Hepatocyte (in vitro differentiated cells): ENCODE data around the gene TNFRSF12A. TPM values are rescaled to one million over a fixed set of nuclear protein-coding genes. Genes with fewer than 3 reads are reported as not detected.

Experiments
- DNase-seq: peaks from one replicate; pipeline ENCODE4 v3.0.0-alpha.2; 2016; ENCODE audit warnings: low spot score
- H2AFZ ChIP-seq: fragments of 200-600 bp; sonication (generic); 2 replicates; pipeline ENCODE4 v1.6.0; 2016; ENCODE audit warnings: antibody characterized with exemption, mild to moderate bottlenecking
- H3K27ac ChIP-seq: fragments of 200-600 bp; sonication (generic); 2 replicates; pipeline ENCODE4 v1.5.1; 2016; ENCODE audit warnings: mild to moderate bottlenecking
- H3K27me3 ChIP-seq: fragments of 200-600 bp; sonication (generic); 2 replicates; pipeline ENCODE4 v1.6.1; 2016
- H3K36me3 ChIP-seq: fragments of 200-600 bp; sonication (generic); replicated peaks from 2 replicates; pipeline ENCODE4 v1.5.1; 2016; ENCODE audit warnings: low read depth; ENCODE audit not compliant: insufficient read depth
- H3K4me1 ChIP-seq: fragments of 200-600 bp; sonication (generic); 2 replicates; pipeline ENCODE4 v1.5.1; 2016; ENCODE audit warnings: mild to moderate bottlenecking, moderate library complexity; ENCODE audit not compliant: insufficient read depth
- H3K4me2 ChIP-seq: fragments of 200-600 bp; sonication (generic); 2 replicates; pipeline ENCODE4 v1.6.0; 2016
- H3K4me3 ChIP-seq: fragments of 200-600 bp; sonication (generic); 2 replicates; pipeline ENCODE4 v1.5.1; 2016; ENCODE audit warnings: mild to moderate bottlenecking
- H3K79me2 ChIP-seq: fragments of 200-600 bp; sonication (generic); 2 replicates; pipeline ENCODE4 v1.6.0; 2017; ENCODE audit warnings: mild to moderate bottlenecking
- H3K9me2 ChIP-seq: fragments of 200-600 bp; sonication (generic); replicated peaks from 2 replicates; pipeline ENCODE4 v1.6.0; 2017; ENCODE audit warnings: mild to moderate bottlenecking; ENCODE audit not compliant: insufficient read depth
- H3K9me3 ChIP-seq: fragments of 200-600 bp; sonication (generic); 2 replicates; pipeline ENCODE4 v1.5.1; 2016; ENCODE audit warnings: low read depth, mild to moderate bottlenecking
- H4K20me1 ChIP-seq: fragments of 200-600 bp; sonication (generic); 2 replicates; pipeline ENCODE4 v1.6.0; 2016; ENCODE audit warnings: mild to moderate bottlenecking; ENCODE audit not compliant: insufficient read depth, poor library complexity, severe bottlenecking
- EZH2 ChIP-seq: fragments of 200-600 bp; sonication (generic); IDR thresholded peaks from 2 replicates; pipeline ENCODE4 v1.6.1; 2016; ENCODE audit warnings: antibody characterized with exemption, mild to moderate bottlenecking, borderline replicate concordance
- EZH2phosphoT487 ChIP-seq: fragments of 200-600 bp; sonication (generic); IDR thresholded peaks from one replicate; pipeline ENCODE4 v1.6.1; 2018; ENCODE audit warnings: antibody characterized with exemption, mild to moderate bottlenecking, low read depth, moderate library complexity; ENCODE audit not compliant: unreplicated experiment, severe bottlenecking
- WGBS: methylation state at CpG from one replicate; pipeline ENCODE4 v1.1.6; 2016; ENCODE audit warnings: low lambda C conversion rate; ENCODE audit errors: missing lambda C conversion rate; 5-methylcytosine and 5-hydroxymethylcytosine counted together
- polyA plus RNA-seq: library from polyadenylated mRNA; unstranded; fragments of >200 nt; fragmentation: Nextera tagmentation; extraction: Ambion mirVana; gene quantifications from 2 replicates; pipeline ENCODE4 v1.2.1, GENCODE V29; 2016
- total RNA-seq: library from RNA; depleted of rRNA; stranded (reverse); fragments of >200 nt; gene quantifications from 2 replicates; pipeline ENCODE4 v1.2.3, GENCODE V29; 2014
- TF ChIP-seq, protein P1 (sequence below): fragments of 200-600 bp; sonication (generic); IDR thresholded peaks from 2 replicates; pipeline ENCODE4 v1.5.1; 2016; ENCODE audit warnings: antibody characterized with exemption, mild to moderate bottlenecking; ENCODE audit not compliant: poor library complexity

TNFRSF12A gene
- total and polyA plus RNA-seq, 2 experiments from 2014 or later = 127 to 385 TPM

DNA sequence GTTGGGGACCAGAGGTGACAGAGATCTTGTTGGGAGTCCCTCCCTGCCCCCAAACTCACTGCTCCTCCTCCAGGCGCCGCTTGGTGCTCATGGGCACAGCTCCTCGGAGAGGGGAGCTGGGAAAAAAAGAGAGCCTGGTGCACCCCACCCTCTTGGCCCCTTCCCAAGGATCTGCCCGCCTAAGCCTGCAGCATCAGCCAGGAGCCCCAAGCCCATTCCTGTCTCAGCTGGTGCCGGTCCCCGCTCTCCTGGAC, 3.2 kb downstream of the TNFRSF12A start:
- Histone ChIP-seq H3K9me3 (no peaks in the 10 kb centered on the region), H3K79me2 (peaks cover 29% of the 10 kb centered on the region), H3K4me2 (peak overlapping the region; percentile 99), H3K36me3 (no peaks in the 10 kb centered on the region), H2AFZ (no peak overlapping the region), H3K9me2 (no peaks in the 10 kb centered on the region), H3K27me3 (no peaks in the 10 kb centered on the region), H4K20me1 (peaks cover 5% of the 10 kb centered on the region), H3K4me1 (peaks cover 33% of the 10 kb centered on the region), H3K27ac (peak overlapping the region; percentile 98), H3K4me3 (peak overlapping the region; percentile 79)
- peak; percentile 76 for DNase-seq
- WGBS = 9% methylated on average over 4 of the region's 6 CpGs
- TF ChIP-seq EZH2phosphoT487 = no peak
- no peak for TF ChIP-seq EZH2
- TF ChIP-seq, protein P1, sequence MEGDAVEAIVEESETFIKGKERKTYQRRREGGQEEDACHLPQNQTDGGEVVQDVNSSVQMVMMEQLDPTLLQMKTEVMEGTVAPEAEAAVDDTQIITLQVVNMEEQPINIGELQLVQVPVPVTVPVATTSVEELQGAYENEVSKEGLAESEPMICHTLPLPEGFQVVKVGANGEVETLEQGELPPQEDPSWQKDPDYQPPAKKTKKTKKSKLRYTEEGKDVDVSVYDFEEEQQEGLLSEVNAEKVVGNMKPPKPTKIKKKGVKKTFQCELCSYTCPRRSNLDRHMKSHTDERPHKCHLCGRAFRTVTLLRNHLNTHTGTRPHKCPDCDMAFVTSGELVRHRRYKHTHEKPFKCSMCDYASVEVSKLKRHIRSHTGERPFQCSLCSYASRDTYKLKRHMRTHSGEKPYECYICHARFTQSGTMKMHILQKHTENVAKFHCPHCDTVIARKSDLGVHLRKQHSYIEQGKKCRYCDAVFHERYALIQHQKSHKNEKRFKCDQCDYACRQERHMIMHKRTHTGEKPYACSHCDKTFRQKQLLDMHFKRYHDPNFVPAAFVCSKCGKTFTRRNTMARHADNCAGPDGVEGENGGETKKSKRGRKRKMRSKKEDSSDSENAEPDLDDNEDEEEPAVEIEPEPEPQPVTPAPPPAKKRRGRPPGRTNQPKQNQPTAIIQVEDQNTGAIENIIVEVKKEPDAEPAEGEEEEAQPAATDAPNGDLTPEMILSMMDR = no peak

DNA sequence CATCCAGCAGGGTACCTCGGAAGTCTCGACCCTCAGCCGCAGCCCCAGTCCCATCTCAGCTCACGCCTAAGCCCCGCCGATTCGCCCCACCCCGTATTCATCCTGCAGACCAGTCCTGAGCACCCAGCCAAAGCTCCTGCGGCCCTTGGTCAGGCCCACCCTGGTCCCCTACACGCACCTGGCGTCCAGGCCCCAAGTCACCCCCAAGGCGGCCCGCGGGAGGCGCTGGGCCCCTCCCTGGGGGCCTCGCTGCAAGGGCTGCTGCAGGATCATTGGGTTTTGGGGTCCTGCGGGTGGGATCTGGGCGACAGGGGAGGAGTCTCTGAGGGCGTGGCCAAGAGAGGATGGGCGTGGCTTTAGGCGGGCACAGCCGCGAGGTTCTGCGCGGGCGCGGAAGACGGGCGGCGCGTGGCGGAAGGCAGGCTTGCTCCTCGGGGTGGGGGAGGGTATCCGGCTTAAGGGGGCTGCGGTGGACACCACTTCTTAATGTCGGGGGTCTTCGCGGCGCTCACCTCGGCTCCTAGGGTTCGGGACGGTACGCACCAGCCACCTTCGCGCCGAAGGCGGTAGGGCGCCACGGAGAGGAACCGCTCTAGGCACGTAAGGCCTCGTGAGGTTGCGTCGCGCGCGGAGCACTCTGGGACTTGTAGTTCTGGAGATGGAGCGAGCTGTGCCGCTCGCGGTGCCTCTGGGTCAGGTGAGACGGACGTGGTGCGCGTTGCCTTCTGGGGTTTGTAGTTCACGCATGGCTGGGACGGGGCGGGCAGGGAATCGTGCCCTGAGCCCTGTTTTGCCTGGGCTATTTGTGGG, 3.7 kb downstream of the TNFRSF12A start, which contains the start of the genes HCFC1R1 and THOC6:
Gene HCFC1R1, minus strand, starts transcription at position 274 of the 810 bp plus-strand sequence. Its CDS starts 1 bp downstream, at position 273.
Gene THOC6, plus strand, starts transcription at position 367 of the 810 bp plus-strand sequence. Its CDS starts 292 bp downstream, at position 659.
- no peaks in the 10 kb centered on the region for H3K27me3 ChIP-seq
- H3K4me2 ChIP-seq = peak within 1 kb of the TSS; percentile 99
- peak within 1 kb of the TSS; percentile 45 for H2AFZ ChIP-seq
- no peaks in the 10 kb centered on the region for H3K9me3 ChIP-seq
- H4K20me1 ChIP-seq = peaks cover 5% of the 10 kb centered on the region
- TF ChIP-seq EZH2 = no peak
- TF ChIP-seq, protein P1 = no peak
- no peak for TF ChIP-seq EZH2phosphoT487
- H3K27ac ChIP-seq = peak within 1 kb of the TSS; percentile 98
- peaks cover 33% of the 10 kb centered on the region for H3K4me1 ChIP-seq
- WGBS = 2% methylated on average over 54 of the region's 69 CpGs
- H3K36me3 ChIP-seq = no peaks in the 10 kb centered on the region
- H3K79me2 ChIP-seq = peaks cover 24% of the 10 kb centered on the region
- peak within 1 kb of the TSS; percentile 79 for H3K4me3 ChIP-seq
- no peaks in the 10 kb centered on the region for H3K9me2 ChIP-seq
- DNase-seq = peak; percentile 98

- Histone ChIP-seq H3K9me3 (no peaks in the 10 kb centered on the region), H3K4me3 (no peak overlapping the region)
- WGBS = 96% methylated on average over 18 of the region's 18 CpGs
Observed at GRCh38 chr16:3025032-3026002, 5.1 kb downstream of the TNFRSF12A start.

More at GRCh38 chr16:3025032-3026002, 5.1 kb downstream of the TNFRSF12A start:
- Histone ChIP-seq H3K79me2 (peaks cover 15% of the 10 kb centered on the region), H3K9me2 (no peaks in the 10 kb centered on the region), H3K27ac (no peak overlapping the region), H2AFZ (no peak overlapping the region), H4K20me1 (peaks cover 5% of the 10 kb centered on the region), H3K4me2 (peak overlapping the region; percentile 99), H3K27me3 (no peaks in the 10 kb centered on the region), H3K4me1 (peaks cover 28% of the 10 kb centered on the region), H3K36me3 (no peaks in the 10 kb centered on the region)
- peak; percentile 23 for DNase-seq
- TF ChIP-seq EZH2phosphoT487 (no peak), EZH2 (no peak)
- TF ChIP-seq, protein P1 = no peak
